HPDE6-E6E7 (cell line): ENCODE data around the gene CNPY3.
"Not testable (repeated sequence)": the region's sequence is repeated elsewhere in the genome, so short reads cannot be mapped to it uniquely, and the experiment has no call there.

Experiments used
- DNase-seq: peaks from one replicate; pipeline ENCODE4 v3.0.0; 2011; ENCODE audit warnings: missing footprints; ENCODE audit errors: extremely low spot score

CNPY3 gene

DNA sequence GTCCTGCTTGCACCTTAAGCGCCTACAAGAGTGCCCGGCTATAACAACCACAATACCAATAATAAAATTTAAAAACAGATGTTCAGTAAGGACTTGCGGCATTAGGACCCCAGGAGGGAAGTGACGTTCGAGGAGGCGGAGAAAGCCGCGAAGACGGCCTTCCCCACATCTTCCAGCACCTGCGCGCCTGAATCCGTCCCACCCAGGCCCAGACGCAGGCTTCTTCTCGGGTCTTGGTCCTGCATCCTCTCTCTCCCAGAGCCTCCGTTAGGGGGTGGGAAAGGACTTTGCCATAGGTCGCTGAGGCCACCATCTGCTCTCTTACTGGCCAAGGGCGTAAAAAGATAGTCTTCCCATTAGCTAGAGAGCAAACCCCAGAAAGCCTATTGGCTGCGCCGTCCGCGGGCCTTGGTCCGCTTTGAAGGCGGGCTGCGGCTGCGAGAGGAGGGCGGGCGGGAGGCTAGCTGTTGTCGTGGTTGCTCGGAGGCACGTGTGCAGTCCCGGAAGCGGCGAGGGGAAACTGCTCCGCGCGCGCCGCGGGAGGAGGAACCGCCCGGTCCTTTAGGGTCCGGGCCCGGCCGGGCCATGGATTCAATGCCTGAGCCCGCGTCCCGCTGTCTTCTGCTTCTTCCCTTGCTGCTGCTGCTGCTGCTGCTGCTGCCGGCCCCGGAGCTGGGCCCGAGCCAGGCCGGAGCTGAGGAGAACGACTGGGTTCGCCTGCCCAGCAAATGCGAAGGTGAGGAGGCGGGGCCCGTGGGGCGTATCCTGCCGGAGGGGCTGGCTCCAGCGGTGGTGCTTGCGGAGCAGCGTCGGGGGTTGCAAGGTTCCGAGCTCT is at the start of gene CNPY3:
Gene CNPY3, plus strand, starts transcription at position 495 of the 835 bp plus-strand sequence. Its CDS starts 91 bp downstream, at position 586.
- peak; percentile 89 for DNase-seq

DNA sequence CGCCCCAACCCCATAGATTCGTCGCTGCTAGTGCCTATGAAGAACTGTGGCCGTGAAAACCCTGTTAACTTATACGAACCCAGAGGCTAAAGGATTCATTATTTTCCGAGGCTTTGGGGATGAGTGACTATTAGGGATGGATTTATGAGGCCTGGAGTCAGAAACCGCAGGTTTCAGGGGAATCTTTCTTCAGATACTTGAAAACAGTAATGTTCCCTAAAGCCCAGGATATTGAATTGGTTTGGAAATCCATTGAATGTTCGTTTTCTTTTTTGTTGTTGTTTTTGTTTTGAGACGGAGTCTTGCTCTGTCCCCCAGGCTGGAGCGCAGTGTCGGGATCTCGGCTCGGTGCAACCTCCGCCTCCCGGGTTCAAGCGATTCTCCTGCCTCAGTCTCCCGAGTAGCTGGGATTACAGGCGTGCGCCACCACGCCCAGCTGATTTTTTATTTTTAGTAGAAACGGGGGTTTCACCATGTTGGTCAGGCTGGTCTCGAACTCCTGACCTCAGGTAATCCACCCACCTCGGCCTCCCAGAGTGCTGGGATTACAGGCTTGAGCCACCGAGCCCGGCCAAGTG is 49.0 kb upstream of the CNPY3 start:
- not testable (repeated sequence) for DNase-seq

DNA sequence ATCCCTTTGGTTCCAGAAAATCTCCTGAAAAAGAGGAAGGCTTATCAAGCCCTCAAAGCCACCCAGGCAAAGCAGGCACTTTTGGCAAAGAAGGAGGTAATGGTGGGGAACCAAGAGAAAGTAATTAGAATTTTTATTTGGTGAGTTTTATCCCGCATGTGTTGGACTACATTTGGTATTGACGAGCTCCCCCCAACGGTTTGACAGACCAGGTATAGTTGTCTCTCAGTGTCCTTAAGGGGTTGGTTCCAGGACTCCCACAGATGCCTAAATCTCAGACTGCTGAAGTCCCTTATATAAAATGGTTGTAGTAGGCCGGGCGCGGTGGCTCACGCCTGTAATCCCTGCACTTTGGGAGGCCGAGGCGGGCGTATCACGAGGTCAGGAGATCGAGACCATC is 48.4 kb upstream of the CNPY3 start:
- not testable (repeated sequence) for DNase-seq

DNA sequence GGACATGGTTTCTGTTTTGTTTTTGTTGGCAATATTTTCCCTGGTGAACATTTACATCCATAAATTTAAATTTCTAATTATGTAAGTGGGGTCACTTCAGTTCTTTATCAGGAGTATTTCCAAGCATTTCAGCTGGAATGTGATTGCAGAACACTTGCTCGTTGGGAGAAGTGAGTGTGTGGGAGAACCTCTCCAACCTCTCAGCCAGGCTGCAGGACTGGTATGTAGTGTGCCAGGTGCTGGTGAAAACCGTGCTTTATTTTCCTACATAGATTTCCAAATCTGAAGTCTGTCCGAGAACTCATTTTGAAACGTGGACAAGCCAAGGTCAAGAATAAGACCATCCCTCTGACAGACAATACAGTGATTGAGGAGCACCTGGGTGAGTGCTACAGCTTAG is 43.6 kb upstream of the CNPY3 start:
- DNase-seq = no peak

DNA sequence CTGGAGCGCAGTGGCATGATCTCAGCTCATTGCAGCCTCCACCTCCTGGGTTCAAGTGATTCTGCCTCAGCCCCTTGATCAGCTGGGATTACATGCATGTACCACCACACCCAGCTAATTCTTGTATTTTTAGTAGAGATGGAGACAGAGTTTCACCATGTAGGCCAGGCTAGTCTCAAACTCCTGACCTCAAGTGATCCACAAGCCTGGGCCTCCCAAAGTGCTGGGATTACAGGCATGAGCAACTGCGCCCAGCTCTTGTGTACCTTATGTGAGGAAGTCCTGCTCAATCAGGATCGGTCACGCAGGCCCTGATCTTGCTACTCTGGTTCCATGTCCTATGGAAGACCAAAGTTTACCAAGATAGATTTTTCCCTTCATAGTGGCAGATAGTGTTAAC is 41.1 kb upstream of the CNPY3 start:
- DNase-seq = not testable (repeated sequence)

DNA sequence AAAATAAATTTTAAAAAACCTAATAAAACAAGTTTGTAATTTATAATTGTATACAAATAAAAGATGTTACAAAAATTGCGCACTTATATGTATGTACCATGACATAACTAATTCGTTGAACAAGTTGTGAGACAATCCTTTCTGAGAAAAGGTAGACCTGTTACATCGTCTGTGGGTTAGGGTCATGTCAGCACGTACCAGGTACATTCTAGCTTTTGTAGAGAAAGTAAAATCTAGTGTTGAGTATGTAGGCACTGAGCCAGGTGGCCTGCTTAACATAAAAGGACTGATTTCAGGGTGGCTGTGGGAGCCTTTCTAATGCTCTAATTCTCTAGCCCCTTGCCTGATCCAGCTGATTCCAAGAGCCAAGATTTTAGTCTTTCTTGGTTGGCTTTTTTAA is 39.5 kb upstream of the CNPY3 start:
- DNase-seq = no peak

DNA sequence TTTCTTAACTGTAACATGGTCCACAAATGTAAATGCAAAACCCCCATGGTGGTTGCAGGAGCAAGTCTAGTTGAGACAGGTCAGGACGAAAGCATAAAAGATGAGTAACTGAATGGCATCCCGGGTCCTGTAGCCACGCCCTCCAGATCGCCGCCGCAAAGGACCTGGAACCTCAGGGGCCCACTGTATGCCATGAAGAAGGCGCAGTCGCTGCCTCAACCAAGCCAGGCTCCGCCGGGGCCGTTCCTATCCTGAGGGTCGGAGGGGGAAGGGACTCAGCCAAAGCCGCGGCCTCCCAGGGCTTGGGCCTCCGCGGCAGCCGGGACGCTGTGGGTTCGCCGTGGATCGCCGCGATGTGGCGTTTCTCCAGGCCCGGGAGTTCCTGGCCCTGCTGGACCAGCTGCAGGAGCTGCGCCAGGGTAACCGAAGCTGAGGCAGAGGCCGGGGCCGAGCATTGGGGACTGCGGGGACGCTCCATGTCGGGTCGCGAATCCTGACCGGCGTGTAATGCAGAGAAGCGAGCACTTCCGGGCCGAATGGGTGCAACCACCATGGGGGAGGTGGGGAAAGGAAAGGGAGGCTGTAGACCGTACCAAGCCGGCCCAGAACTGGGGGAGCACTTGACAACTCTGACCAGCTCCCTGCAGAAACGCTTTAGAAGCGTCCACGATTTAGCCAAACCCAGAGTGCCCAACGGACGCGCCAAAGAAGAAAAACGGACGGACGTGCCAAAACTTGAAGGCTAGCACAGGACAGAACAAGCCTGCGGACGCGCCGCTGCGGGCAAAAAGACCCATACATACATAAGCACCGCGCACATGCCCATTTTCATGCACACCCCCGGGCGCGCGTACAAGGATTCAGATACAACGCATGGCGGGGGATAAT is 38.7 kb upstream of the CNPY3 start:
- peak; percentile 93 for DNase-seq

DNA sequence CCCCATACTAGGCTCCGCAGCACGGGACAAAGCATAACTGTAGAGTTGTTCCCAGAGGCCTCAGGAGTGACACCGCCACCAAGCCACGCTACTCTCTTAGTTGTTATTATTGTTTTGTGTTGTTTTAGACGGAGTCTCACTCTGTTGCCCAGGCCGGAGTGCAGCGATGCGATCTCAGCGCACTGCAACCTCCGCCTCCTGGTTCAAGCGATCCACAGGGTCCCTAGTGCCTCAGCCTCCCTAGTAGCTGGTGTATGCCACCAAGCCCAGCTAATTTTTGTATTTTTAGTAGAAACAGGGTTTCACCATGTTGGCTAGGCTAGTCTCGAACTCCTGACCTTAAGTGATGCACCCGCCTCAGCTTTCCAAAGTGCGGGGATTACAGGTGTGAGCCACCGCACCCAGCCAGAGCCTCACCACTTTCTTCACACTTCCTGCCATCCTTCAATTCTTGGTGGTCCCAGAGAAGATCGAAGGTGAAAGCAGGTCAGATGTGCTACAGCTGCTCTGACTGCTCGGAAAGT is 38.0 kb upstream of the CNPY3 start:
- DNase-seq = no peak

DNA sequence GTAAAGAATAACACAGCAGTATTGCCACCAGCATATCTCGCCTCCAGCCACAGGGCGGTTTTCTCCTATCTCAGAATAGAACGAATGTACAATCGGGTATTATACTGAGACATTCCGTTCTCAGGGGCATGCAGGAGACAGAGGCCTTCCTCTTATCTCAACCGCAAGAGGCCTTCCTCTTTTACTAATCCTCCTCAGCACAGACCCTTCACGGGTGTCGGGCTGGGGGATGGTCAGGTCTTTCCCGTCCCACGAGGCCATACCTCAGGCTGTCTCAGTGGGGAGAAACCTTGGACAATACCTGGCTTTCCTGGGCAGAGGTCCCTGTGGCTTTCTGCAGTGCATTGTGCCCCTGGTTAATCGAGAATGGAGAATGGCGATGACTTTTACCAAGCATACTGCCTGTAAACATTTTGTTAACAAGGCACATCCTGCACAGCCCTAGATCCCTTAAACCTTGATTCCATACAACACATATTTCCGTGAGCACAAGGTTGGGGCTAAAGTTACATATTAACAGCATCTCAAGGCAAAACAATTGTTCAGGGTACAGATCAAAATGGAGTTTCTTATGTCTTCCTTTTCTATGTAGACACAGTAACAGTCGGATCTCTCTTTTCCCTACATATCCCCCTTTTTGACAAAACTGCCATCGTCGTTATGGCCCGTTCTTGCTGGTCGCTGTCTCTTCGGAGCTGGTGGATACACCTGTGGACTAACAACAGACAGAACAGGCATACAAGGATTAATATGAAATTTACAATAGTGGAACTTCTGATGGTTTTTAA is 35.0 kb upstream of the CNPY3 start:
- not testable (repeated sequence) for DNase-seq

DNA sequence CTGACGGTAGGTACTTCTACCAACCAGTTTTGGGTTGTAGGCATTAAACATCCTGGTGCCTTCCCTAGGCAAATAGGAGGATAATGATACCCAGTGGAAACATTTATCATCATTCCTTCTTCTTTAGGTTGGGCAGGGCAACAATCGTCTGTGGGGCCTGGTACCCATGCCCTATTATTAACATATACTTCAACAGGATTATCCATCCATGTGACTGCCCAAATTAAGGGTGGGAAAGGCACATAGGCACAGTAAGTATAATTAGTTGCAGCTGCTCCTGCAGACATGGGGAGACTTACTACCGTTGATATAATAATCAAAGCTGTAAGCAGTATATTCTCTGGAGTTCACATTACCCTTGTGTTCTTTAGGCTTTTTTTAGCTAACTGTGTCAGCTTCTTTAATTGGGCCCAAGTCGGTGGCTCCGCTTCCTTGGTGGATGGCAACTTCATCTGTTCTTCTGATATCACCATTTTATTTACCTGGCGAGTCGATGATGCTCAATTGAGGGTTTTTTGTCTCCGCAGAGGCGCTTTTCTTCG is 33.0 kb upstream of the CNPY3 start:
- no peak for DNase-seq

DNA sequence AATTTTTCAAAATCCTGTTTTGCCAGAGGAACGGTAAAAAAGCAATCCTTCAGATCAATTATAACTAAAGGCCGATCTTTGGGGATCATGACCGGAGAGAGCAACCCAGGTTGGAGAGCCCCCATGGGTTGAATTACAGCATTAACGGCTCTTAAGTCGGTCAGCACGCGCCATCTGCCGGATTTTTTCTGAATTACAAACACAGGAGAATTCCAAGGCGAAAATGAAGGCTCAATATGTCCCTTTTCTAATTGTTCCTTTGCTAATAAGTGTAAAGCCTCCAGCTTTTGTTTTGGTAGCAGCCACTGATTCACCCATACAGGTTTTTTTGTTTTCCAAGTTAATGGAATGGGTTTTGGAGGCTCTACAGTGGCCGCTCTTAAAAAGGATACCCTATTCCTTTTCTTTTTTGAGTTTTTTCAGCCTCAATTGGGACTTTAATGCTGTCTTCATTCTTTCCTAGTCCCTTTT is 30.4 kb upstream of the CNPY3 start:
- no peak for DNase-seq

DNA sequence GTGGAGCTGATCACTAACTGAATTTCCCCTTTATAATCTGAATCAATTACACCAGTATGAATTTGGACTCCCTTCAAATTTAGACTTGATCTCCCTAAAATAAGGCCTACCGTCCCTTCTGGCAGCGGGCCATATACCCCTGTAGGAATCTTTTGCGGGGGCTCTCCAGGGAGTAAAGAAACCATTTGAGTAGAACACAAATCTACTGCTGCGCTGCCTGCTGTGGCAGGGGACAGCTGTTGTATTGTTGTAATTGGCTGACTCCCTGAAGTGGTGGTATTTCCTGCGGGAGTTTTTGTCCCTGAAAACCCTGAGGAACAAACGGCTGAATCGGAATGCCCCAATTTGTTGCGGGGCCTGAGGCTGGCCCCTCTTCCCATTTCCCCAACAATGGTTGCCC is 29.4 kb upstream of the CNPY3 start:
- no peak for DNase-seq

DNA sequence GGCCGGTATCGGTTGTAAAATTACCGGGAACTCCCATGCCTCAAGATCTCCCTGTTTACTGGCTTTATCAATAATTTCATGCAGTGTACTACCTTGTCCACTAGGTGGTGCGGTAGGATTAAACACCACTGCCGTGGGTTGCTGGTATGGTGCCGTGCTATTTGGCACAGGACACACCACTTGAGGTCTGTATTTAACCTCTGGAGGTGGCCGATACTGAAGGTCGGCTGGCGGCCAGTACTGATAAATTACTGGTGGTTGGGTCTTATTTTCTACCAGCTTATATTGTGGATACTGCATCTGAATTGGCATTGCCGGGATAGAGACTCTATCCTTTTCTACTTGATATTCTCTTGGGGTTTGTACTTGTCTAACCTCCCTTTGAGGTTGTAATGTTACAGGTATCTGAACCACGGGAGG is 27.7 kb upstream of the CNPY3 start:
- DNase-seq = peak; percentile 54

DNA sequence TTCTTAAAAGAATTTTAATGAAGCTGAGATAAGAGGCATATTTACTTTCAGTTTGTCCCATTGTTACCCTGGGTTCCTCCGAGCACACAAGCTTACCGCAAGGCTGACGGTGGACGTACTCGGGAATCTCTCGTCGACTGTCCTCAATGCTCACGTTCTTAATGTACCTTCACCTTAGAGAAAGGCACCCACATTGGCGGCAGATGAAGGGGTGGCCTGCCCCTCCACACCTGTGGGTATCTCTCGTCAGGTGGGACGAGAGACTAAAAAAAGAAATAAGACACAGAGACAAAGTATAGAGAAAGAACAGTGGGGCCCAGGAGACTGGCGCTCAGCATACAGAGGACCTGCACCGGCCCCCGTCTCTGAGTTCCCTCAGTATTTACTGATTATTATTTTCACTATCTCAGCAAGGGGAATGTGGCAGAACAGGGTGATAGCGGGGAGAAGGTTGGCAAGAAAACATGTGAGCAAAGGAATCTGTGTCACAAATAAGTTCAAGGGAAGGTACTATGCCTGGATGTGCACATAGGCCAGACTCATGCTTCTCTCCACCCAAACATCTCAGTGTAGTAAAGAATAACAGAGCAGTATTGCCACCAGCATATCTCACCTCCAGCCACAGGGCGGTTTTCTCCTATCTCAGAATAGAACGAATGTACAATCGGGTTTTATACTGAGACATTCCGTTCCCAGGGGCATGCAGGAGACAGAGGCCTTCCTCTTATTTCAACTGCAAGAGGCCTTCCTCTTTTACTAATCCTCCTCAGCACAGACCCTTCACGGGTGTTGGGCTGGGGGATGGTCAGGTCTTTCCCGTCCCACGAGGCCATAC is 26.6 kb upstream of the CNPY3 start:
- DNase-seq = not testable (repeated sequence)

DNA sequence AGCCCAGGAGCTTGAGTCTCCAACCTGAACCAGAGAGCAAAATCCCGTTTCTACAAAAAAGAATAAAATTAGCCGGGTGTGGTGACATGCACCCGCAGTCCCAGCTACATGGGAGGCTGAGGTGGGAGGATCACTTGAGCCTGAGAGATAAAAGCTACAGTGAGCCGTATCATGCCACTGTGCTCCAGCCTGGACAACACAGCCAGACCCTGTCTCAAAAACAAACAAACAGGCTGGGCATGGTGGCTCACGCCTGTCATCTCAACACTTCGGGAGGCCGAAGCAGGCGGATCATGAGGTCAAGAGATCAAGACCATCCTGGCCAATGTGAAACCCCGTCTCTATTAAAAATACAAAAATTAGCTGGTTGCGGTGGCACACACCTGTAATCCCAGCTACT is 24.8 kb upstream of the CNPY3 start:
- DNase-seq = no peak

DNA sequence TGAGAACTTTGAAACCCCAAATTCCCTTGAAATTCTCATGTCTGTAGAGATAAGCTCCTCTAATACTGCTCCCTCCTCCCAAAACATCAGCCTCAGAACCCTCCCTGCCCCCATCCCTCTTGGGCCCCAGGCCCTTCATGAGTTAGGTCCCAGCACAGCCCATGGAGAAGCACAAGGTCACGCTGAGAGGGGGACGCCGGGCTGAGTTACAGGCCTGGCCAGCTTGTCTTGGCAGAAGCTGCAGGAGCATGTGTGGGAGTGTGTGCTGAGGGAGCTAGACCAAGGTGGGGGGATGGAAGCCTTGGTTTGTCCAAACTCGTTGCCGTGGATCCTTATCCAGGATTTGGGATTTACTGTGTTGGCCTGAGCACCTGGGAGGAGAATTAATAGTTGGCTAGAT is 21.9 kb upstream of the CNPY3 start:
- DNase-seq = no peak

DNA sequence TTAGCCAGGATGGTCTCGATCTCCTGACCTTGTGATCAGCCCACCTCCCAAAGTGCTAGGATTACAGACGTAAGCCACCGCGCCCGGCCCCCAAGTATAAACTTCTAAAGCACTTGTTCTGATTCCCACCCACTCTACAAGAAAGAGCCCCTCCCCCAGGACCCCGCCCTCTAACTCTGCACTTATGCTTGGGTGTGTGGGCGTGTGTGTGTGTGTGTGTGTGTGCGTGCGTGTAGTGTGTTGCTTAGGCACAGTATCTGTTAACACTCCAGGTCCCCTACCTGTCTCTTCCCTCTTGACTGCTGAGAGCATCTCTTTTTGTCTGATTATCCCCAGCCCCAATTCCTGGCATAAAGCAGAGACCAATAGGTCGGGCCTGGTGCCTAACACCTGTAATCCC is 19.4 kb upstream of the CNPY3 start:
- no peak for DNase-seq

DNA sequence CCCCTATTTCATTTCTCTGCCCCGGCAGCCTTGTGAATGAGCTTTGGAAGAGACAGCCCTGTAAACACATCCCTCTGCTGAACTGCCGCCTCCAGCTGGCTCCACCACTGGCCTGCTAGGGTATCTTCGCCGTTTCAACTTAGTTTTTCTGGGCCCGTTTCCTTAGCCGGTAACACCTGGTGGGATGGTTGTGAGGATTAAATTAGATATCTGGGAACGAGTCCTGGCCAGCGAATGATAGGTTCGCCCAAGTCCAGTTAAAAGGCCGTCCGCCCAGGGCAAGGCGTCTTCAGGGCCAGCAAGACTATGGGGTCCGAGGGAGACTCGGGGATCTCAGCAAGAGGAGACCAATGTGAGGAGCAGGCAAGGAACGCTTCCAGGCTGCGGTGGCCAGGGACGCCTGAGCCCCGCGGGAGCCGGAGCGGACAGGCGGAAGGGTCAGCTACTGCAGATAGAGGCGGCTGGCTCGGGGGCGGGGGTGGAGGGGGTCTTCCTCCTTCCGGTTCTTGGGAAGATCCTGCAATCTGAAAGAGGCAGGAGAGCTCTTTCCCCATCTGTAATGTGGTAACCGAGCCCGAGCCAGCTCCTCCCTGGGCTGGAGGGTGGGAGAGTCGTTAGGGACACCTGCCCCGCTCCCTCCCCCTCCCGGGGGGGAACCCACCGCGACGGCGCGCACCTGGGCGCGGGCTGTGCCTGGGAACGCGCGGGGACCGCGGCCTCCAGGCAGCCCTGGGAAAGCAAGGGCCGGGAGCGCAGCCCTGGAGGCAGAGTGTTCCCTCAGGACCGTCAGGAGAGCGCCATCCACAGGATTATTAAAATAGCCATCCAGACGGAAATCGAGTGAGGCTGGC is 17.9 kb upstream of the CNPY3 start:
- no peak for DNase-seq

DNA sequence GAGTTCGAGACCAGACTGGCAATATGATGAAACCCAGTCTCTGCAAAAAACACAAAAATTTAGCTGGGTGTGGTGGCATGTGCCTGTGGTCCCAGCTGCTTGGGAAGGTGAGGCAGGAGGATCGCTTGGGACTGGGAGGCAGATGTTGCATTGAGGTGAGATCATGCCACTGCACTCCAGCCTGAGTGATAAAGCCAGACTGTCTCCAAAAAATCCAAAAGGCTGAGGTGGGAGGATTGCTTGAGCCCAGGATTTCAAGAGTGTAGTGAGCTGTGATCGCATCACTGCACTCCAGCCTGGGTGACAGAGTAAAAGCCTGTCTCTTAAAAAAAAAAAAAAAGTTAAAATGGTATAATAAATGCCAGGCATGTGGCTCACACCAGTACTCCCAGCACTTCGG is 14.7 kb upstream of the CNPY3 start:
- no peak for DNase-seq
